Measurements from ENCODE around the gene AKAP12.

DNA sequence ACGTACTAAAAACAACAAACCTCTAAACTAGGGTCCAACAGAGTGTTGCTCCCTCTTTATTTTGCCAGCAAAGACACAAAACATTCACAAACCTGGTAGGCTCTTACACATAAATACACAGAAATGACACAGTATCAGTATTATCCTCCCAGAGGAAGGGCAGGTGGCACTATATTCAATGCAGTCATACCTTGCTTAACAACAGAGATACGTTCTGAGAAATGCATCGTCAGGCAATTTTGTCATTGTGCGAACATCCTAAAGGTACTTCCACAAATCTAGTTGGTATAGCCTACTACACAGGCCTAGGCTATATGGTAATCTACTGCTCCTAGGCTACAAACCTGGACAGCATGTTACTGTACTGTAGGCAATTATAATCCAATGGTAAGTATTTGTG lies 142.0 kb downstream of the AKAP12 start:
- no peak for TF ChIP-seq JUN (CRISPR knock-in tag; IDR thresholded peaks at IDR 0.05)
- TF ChIP-seq, protein P1, sequence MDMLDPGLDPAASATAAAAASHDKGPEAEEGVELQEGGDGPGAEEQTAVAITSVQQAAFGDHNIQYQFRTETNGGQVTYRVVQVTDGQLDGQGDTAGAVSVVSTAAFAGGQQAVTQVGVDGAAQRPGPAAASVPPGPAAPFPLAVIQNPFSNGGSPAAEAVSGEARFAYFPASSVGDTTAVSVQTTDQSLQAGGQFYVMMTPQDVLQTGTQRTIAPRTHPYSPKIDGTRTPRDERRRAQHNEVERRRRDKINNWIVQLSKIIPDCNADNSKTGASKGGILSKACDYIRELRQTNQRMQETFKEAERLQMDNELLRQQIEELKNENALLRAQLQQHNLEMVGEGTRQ (CRISPR knock-in tag; IDR thresholded peaks at IDR 0.05) = no peak
- TF ChIP-seq, protein P2, sequence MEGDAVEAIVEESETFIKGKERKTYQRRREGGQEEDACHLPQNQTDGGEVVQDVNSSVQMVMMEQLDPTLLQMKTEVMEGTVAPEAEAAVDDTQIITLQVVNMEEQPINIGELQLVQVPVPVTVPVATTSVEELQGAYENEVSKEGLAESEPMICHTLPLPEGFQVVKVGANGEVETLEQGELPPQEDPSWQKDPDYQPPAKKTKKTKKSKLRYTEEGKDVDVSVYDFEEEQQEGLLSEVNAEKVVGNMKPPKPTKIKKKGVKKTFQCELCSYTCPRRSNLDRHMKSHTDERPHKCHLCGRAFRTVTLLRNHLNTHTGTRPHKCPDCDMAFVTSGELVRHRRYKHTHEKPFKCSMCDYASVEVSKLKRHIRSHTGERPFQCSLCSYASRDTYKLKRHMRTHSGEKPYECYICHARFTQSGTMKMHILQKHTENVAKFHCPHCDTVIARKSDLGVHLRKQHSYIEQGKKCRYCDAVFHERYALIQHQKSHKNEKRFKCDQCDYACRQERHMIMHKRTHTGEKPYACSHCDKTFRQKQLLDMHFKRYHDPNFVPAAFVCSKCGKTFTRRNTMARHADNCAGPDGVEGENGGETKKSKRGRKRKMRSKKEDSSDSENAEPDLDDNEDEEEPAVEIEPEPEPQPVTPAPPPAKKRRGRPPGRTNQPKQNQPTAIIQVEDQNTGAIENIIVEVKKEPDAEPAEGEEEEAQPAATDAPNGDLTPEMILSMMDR (IDR thresholded peaks at IDR 0.05) = no peak
- TF ChIP-seq, protein P3, sequence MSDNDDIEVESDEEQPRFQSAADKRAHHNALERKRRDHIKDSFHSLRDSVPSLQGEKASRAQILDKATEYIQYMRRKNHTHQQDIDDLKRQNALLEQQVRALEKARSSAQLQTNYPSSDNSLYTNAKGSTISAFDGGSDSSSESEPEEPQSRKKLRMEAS (CRISPR knock-in tag; IDR thresholded peaks at IDR 0.05) = no peak
- no peak for TF ChIP-seq TCF7 (CRISPR knock-in tag; IDR thresholded peaks at IDR 0.05; ENCODE audit: low read depth)
- TF ChIP-seq, protein P4, sequence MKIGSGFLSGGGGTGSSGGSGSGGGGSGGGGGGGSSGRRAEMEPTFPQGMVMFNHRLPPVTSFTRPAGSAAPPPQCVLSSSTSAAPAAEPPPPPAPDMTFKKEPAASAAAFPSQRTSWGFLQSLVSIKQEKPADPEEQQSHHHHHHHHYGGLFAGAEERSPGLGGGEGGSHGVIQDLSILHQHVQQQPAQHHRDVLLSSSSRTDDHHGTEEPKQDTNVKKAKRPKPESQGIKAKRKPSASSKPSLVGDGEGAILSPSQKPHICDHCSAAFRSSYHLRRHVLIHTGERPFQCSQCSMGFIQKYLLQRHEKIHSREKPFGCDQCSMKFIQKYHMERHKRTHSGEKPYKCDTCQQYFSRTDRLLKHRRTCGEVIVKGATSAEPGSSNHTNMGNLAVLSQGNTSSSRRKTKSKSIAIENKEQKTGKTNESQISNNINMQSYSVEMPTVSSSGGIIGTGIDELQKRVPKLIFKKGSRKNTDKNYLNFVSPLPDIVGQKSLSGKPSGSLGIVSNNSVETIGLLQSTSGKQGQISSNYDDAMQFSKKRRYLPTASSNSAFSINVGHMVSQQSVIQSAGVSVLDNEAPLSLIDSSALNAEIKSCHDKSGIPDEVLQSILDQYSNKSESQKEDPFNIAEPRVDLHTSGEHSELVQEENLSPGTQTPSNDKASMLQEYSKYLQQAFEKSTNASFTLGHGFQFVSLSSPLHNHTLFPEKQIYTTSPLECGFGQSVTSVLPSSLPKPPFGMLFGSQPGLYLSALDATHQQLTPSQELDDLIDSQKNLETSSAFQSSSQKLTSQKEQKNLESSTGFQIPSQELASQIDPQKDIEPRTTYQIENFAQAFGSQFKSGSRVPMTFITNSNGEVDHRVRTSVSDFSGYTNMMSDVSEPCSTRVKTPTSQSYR (CRISPR knock-in tag; IDR thresholded peaks at IDR 0.05) = no peak

Data from WTC11 (cell line).